Measurements from ENCODE around the gene TRNT1.
A peak's percentile ranks its signal among the peaks of the same experiment; 100 is the strongest.

The TRNT1 gene

DNA sequence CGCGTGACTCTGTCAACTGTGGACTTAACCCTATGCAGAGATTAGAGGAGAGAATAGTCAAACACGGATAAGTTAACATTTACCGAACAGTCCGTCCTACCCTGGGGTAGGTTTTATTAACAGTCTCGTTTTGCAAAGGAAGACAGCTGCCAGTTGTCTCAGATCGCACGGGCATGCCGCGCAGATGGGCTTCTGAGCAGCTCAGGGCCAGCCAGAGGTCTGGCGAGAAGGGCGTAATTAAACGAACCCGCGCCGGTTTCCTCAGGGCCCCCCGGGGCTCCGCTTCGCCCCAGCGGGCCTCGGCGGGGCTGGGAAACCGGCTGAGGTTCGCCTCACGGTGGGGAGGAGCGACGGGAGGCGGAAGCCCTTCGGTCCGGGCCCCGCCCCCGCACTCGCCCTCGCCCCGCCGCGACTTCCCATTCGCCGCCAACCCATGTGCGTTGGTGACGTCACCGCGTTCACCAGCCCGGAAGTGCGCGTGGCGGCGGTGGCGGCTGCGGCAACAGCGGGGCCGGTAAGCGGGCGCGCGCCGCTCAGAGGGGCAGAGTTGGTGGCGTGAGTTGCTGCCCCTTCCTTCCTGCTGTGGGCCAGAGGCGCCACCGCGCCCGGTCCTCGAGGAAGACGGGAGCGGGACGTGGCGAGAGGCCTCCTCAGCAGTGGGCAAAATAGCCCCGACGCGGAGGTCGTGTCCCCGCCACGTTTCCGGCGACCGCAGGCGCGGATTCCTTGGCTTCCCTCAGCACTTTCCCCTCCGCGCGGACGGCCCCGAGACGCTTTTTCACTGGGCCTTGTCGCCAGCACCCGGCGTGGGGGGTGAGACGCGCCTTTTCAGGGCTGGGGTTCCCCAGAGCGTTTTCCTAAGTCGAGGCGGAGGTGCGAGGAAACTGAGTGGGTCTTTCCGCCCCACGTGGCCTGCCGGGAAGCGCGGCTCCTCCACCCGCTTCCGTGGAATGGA, at the start of gene TRNT1:
Gene TRNT1 (plus strand): TSS at position 464 of the 955 bp plus-strand sequence. CDS start 2,101 bp downstream, outside the sequence.
- peak; percentile 98 for DNase-seq

DNA sequence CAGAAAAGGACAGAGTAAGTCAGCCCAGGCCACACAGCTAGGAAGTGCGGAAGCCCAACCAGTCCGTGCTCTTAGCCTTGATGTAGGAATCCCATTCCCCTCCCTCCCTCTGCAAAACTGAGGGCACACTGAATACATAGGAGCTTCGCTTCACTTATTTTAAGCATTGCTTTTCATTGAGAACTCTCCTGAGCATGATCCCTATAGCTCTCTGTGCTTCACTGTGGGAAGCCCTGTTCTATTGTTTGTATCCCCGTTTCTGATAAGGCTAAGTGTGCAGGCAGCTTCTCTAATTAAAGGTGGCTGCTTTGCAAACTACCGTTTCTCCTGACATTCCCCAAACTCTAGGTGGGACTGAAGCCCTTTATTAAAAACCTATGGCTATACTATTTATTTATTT, 46.4 kb upstream of the TRNT1 start:
- DNase-seq: no peak

DNA sequence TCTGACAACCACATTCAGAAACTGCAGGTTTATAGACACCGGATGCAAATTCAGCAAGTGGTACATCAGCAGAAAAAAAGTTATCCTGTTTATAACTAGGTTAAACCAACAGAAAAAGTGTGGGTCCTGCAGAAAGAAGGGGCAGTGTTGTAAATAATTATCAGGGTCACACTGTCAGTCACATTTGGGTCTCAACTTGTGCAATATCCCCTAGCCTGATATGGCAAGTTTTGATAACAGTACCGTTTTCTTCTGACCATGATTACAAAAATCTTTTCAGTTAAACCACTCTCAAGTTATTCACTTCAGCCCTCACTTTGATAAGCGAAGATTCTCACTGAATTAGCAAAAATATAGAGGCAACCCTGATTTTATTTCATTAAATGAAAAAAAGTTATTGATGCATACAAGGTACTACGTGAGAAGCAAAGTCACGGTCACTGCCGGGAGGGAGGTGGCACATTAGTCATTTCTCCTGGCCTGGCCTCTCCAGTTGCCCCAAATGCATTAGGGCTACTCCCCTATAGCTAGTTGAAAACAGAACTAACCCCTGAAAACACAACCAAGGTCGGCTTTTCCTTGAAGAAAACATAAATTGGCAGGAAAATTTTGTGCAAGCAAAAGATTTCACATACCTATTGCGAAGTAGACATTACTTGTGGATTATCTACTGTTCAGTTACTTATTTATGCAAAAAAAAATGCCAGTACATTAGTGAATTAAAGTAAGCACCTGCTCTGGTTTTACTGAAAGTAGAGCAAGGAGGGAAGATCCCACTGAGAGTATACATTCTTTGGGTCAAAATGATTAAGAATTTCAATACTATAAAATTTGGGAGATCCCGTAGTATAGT, 45.1 kb upstream of the TRNT1 start:
- no peak for DNase-seq

DNA sequence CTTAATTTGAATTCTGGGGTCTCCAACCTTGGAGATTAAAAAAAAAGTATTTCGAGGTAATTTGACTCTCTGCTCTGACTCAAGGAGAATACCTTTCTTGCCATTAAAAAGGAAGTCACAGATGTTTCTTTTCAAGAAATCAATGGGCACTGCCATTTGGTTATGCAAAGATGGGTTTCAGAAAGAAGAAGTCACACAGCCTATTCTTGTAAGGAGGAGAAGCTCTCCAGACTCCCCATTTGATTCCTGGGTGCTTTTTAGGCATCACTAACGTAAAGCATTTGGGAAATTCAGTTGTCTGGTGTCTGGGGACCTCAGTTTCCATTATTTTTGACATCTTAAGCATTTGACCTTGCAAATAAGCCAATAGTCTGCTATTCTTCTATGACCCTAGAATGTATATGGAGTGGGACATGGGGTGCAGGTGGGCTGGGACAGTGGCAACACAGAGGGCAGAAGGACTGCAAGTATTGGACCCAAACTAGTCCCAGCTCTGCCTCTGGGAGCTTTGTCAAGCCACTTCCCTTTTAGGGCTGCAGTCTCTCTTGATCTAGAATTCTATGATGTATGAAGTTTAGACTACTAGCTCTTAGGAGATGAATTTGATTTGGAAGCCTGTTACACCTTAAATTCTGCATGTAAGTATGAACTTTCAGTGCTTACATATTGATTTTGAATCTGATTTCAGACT, 44.4 kb upstream of the TRNT1 start:
- DNase-seq: no peak

DNA sequence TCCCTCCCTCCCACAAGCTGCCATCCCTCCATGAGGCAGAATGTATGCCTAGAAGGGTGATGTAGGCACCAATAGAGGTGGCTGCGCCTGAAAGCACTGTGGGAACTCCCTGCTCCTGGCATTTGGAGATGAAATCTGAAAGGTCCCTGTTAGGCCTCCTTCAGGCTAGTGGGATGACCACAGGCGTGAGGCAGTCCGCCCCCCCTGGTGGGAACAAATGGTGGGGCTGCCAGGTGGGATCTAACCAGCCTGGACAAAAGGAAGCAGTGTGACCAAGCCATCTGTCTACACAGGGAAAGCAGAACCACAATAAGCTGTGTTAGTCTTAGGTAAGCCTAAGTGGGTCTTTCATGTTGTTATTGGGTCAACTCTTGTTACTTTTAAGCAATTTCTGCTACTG, 41.9 kb upstream of the TRNT1 start:
- DNase-seq: no peak

DNA sequence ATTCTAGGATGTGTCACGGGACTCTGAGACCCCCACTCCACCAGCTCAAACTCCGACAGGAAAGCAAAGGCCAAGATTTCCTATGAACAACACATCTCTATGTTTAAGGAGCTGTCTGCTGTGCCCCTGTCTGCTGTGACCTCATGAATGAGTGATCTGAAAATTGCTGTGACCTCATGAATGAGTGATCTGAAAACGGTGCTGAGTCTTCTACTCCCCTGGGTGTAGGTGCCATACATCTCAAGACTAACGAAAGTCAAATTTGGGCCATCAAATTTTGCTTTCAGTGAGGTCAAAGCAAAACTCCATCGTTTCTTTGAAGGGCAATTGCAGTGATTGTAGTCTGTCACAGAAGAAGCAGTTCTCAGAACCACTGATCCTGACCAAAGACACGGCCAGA, 41.0 kb upstream of the TRNT1 start:
- DNase-seq: no peak

DNA sequence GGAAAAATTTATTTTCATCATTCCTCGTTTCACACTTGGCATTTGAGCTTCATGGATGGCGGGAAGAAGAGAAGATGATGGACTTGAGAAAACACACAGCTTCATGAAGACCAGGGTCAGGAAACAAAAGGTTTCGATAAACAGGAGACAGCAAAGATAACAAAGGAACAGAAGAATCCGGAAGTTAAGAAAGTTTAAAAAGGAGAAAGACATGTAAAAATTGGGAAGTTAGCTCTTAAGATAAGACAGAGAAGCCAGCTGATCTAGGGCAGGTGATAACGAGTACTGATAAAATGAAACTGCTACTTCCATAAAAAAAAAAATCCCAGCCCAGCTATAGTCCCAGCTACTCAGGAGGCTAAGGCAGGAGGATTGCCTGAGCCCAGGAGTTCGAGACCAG, 40.5 kb upstream of the TRNT1 start:
- no peak for DNase-seq

DNA sequence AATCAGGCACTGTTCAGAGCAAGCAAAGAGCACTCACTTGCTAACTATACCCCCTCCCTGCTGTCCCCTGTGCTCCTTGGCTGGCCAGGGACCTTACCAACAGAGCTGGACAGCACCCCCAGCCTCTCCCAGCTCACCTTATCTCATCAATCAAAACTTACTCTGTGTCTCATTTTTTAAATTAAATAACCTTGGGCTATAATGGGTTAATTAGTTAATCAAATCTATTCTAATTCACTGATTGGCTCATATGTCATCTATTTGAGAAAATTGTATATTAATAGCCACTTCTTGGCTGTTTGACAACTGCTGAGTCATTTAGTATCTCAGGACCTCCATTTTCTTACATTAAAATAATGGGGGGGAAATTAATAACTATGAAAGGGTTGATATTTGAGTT, 39.5 kb upstream of the TRNT1 start:
- no peak for DNase-seq

DNA sequence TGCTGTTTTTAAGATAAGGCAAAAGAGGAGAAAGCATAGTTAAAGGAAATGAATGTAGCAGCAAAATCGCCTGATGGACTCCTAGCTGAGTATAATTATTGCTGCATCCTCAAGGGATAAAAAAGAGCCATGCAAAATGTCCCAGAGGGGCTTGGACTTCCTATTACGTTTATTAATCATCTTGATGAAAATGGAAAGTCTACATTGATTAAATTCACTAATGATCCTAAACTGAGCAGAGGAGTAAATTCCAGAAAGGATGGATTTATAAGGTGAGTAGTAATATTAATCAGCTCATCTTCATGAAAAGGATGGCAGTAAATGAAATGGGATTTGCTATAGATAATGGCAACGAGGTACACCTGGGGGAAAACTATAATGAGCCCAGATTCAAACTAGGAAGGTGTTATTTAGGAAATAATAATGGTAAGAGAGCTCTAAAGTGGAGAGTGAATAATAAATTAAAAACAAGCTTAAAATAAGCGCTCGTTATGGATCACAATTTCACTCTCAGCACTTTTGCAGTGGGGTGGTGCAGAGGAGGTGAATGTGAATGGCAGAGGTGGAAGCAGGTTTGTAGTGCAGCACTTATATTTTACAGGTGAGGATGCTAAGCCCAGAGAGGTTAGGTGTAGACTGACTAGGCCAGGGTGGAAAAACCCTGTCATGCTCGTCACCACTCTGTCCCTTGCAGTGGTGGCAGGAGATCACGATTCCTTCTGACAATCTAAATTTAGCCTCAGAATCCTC, 38.8 kb upstream of the TRNT1 start:
- DNase-seq: no peak

DNA sequence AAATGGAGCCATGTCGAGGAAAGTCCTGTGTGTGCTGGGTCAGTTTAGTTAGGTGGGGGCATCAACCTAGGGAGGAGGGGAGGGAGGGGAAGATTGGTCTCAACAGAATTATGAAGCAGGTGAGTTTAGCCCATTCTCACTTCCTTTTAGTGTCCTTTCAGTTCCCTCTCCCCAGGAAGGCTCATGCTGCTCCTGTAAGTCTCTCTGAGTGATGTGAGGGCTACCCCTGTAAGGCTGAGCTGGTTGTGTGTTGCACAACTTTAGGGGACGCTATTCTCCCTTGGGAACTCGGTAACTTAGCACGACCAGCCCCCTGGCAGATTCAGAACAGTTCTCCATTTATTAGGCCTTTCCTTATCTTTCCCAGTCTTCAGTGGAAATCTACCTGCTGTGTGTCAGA, 37.7 kb upstream of the TRNT1 start:
- DNase-seq: no peak

DNA sequence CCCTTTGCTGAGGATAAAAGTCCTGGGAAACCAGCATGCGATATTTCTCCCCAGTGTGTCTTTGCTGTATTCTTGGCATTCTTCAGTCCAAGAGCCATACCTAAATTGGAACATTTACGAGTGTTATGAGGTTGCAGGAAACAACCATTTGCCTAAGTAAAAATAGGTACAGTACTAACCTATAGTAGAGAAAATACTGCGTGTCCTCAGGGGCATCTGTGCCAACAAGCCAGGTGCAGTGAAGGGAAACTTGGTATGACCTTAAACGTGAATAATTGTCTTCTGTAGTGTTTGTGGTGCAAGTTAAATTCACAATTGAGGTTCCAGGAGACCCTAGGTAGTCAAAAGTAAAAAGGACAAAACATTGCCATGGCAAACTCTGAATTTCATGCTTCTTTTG, 28.8 kb upstream of the TRNT1 start:
- no peak for DNase-seq

DNA sequence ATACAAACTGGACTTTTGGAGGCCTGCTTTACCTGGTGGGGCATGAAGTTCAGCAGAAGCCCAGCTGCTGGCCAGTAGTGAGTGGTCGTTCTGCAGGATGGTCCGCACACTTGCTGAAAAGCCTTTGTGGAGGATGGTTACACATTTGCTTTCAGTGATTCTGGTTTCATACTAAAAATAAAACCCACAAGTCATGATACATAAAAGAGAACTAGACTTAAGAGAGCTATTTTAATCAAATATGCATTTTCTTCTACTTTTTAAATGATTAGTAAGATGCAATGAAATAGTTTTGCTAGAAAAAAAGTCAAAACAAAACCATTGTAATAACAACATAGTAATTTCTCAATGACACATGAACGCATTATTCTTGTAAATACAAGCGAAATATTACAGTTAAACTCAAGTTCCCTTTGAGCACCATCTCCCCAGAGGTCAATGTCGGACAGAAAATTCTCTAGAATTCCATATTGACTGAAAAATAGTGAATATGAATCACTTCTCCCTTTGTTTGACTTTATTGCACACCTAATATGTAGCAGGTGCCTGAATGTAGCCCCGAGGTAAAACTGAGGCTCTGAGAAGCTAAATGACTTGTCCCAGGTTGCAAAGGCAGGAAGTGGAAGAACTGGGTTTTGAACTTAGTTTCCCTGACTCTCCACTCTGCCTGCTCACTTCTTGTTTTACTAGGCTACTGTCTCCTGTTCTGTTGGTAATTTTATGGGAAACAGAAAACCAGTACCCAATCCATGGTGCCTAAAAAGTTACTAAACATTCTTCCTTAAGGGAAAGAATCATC, 24.9 kb upstream of the TRNT1 start:
- no peak for DNase-seq

DNA sequence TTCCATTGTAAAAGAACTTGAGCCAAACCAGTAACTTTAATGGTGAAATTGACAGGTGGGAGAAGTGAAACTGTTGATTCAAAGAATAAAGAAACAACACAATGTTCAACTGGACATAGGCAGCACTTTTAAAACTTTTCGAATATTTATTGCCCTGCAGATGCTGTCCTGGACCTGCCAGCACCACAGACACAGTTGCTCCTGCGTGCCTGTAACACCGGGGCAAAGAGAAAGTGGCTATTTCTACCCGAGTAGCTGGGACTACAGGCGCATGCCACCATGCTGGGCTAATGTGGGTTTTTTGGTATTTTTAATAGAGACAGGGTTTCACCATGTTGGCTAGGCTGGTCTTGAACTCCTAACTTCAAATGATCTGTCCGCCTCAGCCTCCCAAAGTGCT, 24.0 kb upstream of the TRNT1 start:
- DNase-seq: no peak

DNA sequence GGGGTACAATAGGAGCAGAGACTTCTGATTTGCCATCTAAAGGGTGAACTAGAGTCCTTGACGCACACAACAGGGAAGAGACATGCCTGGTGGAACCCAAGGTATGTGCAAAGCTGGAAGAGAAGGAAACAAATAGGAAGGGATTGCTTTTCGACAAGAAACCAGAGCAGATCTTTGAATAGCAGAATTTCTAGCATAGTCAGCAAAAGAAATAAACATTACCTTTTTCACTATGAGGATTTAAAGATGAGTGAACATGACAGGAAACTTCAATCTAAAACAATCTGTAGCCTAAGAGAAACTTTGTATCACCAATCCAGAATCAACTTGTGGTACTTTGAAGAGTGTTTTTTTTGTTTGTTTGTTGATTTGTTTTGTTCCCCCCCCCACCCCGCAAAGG, 21.5 kb upstream of the TRNT1 start:
- DNase-seq: no peak

DNA sequence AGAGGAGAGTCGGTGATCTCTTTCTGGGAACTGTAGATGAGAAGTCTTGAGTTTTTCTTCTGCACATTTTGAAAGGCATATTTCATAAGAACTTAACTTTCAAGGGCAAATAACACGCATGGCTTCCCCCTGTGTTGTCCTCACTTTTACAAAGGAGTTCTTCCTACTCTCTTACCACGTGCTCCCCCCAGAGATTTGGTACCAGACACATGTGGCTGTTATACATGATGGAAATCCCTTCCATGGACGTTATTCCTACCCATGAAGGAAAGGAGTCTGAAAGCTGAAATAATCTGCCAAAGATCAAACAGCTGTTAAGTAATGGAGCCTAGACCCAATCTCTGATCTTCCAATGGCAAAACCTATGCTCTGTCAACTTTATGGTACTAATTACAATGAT, 20.9 kb upstream of the TRNT1 start:
- no peak for DNase-seq

DNA sequence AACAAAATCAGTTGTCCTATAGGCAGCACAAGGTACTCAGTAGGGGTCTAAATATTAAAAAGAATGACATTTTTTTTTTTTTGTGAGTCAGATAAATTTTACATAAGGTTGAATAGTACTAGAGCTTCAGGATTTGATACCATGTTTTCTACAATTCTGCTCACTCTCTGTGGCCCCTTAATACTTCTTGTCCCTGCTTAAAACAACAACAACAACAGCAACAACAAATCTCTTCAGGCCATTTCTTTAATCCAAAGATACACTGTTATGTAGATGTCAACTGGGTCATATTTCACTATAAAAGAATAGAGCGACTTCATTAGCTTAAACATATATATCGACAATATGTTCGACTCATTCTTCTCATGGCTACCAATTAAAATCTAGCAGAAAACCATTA, 19.6 kb upstream of the TRNT1 start:
- DNase-seq: no peak

DNA sequence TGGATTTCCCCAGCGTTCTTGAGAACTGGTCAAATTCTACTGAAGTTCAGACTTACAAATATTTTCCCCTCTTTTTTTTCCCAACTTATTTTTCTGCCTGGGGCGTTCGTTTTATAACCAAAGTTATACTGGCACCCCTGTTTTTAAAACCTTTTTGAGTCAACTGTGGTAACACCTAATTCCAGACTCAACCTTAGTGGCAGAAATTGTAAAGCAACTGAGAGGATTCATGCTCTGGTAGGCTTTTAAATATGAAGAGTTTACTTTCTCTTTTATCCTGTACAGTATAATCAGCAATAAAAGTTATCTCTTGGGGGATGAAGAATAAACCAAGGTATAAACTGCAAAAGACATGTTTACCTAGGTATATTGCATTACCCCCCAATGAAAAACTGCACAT, 18.9 kb upstream of the TRNT1 start:
- no peak for DNase-seq

DNA sequence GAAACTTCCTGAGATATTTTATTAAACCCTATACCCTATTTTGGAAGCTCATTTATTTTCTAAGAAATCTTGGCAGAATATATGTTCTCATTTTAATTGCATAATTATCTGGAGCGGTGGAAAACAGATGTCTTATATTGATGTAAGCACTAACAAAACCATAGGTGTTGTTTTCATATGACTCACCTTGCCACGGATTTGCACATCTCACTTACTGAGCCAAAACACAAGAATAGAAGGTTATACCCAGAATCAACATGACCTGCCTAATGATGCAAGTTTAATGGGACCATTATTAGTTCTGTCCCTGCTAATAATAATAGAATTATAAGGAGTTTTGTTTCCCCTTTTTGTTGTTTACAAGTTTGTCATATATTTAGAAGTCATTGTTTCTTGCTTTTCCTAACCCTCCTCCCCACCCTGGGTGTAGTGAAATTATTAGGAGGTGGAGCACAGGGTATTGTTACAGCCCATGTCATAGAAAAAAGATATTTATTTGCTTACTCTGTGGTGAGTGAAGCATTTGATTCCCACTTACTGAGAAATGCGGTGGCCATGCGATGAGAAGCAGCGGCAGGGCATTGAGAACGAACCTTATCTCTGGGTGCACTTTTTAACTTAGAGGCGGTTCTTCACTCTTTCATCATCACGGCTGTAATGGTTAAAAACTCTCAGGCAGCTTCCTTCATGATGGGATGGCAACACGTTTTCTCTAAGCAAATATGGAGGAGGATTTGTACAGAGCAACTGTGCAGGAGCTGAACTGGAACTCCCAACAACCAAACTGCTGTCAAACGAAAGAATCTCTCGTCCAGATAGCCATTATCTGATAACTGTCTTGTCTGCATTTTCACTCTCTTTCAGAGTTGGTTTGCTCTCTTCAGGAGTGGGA, 17.1 kb upstream of the TRNT1 start:
- DNase-seq: no peak

DNA sequence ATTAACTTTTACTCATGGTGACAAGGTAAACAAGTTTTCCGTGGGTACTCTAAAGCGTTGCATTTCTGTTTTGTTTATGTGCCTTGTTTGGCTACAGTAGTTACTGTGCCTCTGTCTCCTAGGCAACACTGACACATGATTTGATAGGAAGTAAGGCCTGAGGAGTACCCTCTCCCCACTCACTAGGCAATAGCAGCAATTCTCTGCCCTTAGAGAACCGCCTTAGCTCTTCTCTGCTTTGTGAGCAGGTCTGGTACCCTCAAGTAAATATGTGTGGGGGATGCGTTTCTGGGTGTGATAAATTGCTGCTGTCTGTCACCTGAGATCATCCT, 16.5 kb upstream of the TRNT1 start, which contains the start of gene IL5RA:
Gene IL5RA (minus strand): TSS at position 76 of the 332 bp plus-strand sequence. CDS start 5,390 bp downstream, outside the sequence.
- DNase-seq: no peak

DNA sequence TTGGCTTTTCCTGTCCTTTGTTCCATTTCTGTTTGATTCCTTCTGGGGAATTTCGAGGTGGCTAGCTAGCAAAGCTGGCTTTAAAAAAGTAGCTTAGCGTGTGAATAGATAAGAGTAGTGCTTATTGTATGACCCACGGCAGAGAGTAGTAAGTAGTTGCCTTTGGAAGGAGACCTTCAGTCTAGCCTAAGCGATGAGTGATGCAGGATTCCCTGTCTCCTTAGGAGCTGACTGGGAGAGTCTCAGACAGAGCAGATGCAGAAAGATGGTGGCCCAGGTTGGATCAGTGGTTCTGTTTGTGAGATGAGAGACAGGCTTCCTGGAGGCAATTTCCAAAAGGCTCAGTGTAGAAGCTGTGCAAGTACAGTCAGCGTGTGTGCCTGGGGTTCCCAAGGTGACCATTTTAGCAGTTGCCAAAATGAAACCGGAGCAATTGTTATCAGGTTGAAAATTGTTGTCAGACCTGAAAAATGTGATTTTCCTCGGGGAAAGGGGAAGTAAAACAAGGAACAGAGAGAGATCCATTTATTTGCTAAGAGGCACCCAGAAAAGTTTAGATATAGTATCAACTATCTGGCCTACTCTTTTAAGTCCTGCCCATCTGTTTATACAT, 15.9 kb upstream of the TRNT1 start:
- no peak for DNase-seq

Data from activated CD8-positive, alpha-beta memory T cell treated with anti-CD3 and anti-CD28 coated beads, Interleukin-2, amount 50 U/mL, for 48 hours (primary cell).